Amygdala (tissue), 56 donors: ENCODE data around the gene PRR20G.
"Not testable (repeated sequence)": the region's sequence is repeated elsewhere in the genome, so short reads cannot be mapped to it uniquely, and the experiment has no call there.

Source experiments
- DNase-seq, 56 donors: peaks; one replicate each; lab custom pipeline; 2025; lab: John Stamatoyannopoulos, UW

The PRR20G gene

GRCh38 chr3:127287840-127288239, at the start of gene PRR20G:
TSS of gene PRR20G (minus strand) at chr3:127288046. CDS start at chr3:127287365, 681 bp downstream.
- DNase-seq: no peak

GRCh38 chr3:127337001-127337400, 49.2 kb upstream of the PRR20G start:
- DNase-seq: no peak

- no peak for DNase-seq
Observed at GRCh38 chr3:127336101-127336500, 48.3 kb upstream of the PRR20G start.

GRCh38 chr3:127330385-127330784, 42.5 kb upstream of the PRR20G start:
- no peak for DNase-seq

GRCh38 chr3:127329631-127330285, 41.9 kb upstream of the PRR20G start:
- no peak for DNase-seq

- DNase-seq: no peak
Observed at GRCh38 chr3:127328421-127328820, 40.6 kb upstream of the PRR20G start.

GRCh38 chr3:127326341-127326740, 38.5 kb upstream of the PRR20G start:
- no peak for DNase-seq

- DNase-seq: no peak
Observed at GRCh38 chr3:127325629-127325961, 37.7 kb upstream of the PRR20G start.

- DNase-seq: no peak
Observed at GRCh38 chr3:127324913-127325628, 37.2 kb upstream of the PRR20G start.

- DNase-seq: no peak
Observed at GRCh38 chr3:127324076-127324475, 36.2 kb upstream of the PRR20G start.

- DNase-seq: no peak
Observed at GRCh38 chr3:127323581-127323980, 35.7 kb upstream of the PRR20G start.

- DNase-seq: no peak
Observed at GRCh38 chr3:127321371-127321770, 33.5 kb upstream of the PRR20G start.

- DNase-seq: no peak
Observed at GRCh38 chr3:127320529-127321121, 32.8 kb upstream of the PRR20G start.

- no peak for DNase-seq
Observed at GRCh38 chr3:127316685-127317084, 28.8 kb upstream of the PRR20G start.

GRCh38 chr3:127312818-127313217, 25.0 kb upstream of the PRR20G start:
- DNase-seq: no peak

GRCh38 chr3:127308821-127309220, 21.0 kb upstream of the PRR20G start:
- DNase-seq: not testable (repeated sequence)

- no peak for DNase-seq
Observed at GRCh38 chr3:127307916-127308315, 20.1 kb upstream of the PRR20G start.

GRCh38 chr3:127307112-127307835, 19.4 kb upstream of the PRR20G start:
- DNase-seq: peak in 5 of 56 donors; percentile 7 to 21 (median 16)

- DNase-seq: no peak
Observed at GRCh38 chr3:127306361-127307111, 18.7 kb upstream of the PRR20G start.

GRCh38 chr3:127305499-127306060, 17.7 kb upstream of the PRR20G start:
- no peak for DNase-seq
